HG03066 (cell line): ENCODE data around the gene CLDN22.

Experiments used
- ATAC-seq: cut with Tn5 transposase; IDR thresholded peaks from one replicate; pipeline ENCODE4 v1.9.1; 2021; ENCODE audit warnings: low read depth; ENCODE audit not compliant: unreplicated experiment

CLDN22 gene

GRCh38 chr4:183320211-183321059 lies at the start of gene CLDN22:
Gene CLDN22 (minus strand): TSS chr4:183320276. CDS start chr4:183320218, 58 bp downstream.
- no peak for ATAC-seq

- ATAC-seq = no peak
These were observed 49.0 kb upstream of the CLDN22 start for GRCh38 chr4:183369073-183369472.

- ATAC-seq = no peak
These were observed 46.2 kb upstream of the CLDN22 start for GRCh38 chr4:183366206-183366835.

- ATAC-seq = no peak
These were observed 43.9 kb upstream of the CLDN22 start for GRCh38 chr4:183364025-183364424.

GRCh38 chr4:183362916-183363542 lies 43.0 kb upstream of the CLDN22 start:
- ATAC-seq = no peak

- no peak for ATAC-seq
These were observed 42.0 kb upstream of the CLDN22 start for GRCh38 chr4:183362036-183362435.

- ATAC-seq = no peak
These were observed 40.3 kb upstream of the CLDN22 start for GRCh38 chr4:183360161-183360919.

GRCh38 chr4:183358215-183358755 lies 38.2 kb upstream of the CLDN22 start:
- no peak for ATAC-seq

GRCh38 chr4:183356931-183357675 lies 37.0 kb upstream of the CLDN22 start:
- no peak for ATAC-seq

- no peak for ATAC-seq
These were observed 36.2 kb upstream of the CLDN22 start for GRCh38 chr4:183356173-183356830.

- no peak for ATAC-seq
These were observed 35.3 kb upstream of the CLDN22 start for GRCh38 chr4:183355405-183355804.

- ATAC-seq = no peak
These were observed 34.1 kb upstream of the CLDN22 start for GRCh38 chr4:183354219-183354618.

- no peak for ATAC-seq
These were observed 33.5 kb upstream of the CLDN22 start for GRCh38 chr4:183353557-183353956.

- no peak for ATAC-seq
These were observed 32.5 kb upstream of the CLDN22 start for GRCh38 chr4:183352546-183352945.

GRCh38 chr4:183350317-183351071 lies 30.4 kb upstream of the CLDN22 start:
- ATAC-seq = no peak

- no peak for ATAC-seq
These were observed 29.6 kb upstream of the CLDN22 start for GRCh38 chr4:183349673-183350072.

- no peak for ATAC-seq
These were observed 28.9 kb upstream of the CLDN22 start for GRCh38 chr4:183348706-183349659.
